ENCODE results near the gene FREM3. TPM values are rescaled to one million over a fixed set of nuclear protein-coding genes. Genes with fewer than 3 reads are reported as not detected.
"Not testable (repeated sequence)": the region's sequence is repeated elsewhere in the genome, so short reads cannot be mapped to it uniquely, and the experiment has no call there.

FREM3 gene
- total and polyA plus RNA-seq, 3 donors from 2014 or later, result 0.06 to 0.42 (median 0.08) TPM

GRCh38 chr4:143531380-143531779 is 169.1 kb downstream of the FREM3 start:
- TF ChIP-seq POLR2A (IDR thresholded peaks at IDR 0.05) (no peak), CTCF (IDR thresholded peaks at IDR 0.05) (peak in 1 of 3 experiments; percentile 21)
- no peaks in the 10 kb centered on the region for H3K27me3 ChIP-seq
- no peak for DNase-seq
- 39 to 50% methylated on average over 1 of the region's 1 CpG for WGBS, 2 donors
- no peak overlapping the region for H3K27ac ChIP-seq
- H3K36me3 ChIP-seq (ENCODE audit: low read depth, missing control alignments), result no peaks in the 10 kb centered on the region
- intact Hi-C loops (cut with DNase I; ENCODE audit: low total_unique reads), result no loop called here
- no peak overlapping the region for H3K4me3 ChIP-seq
- no peaks in the 10 kb centered on the region for H3K4me1 ChIP-seq
- H3K9me3 ChIP-seq, result no peaks in the 10 kb centered on the region

- intact Hi-C loops (cut with DNase I; ENCODE audit: low total_unique reads); H3K36me3 ChIP-seq (ENCODE audit: low read depth, missing control alignments); H3K9me3 ChIP-seq; H3K27me3 ChIP-seq; H3K4me3 ChIP-seq; DNase-seq; H3K4me1 ChIP-seq; H3K27ac ChIP-seq: not testable (repeated sequence)
- WGBS, 2 donors, result 71 to 85% methylated on average over 4 of the region's 4 CpGs
Measured at GRCh38 chr4:143528046-143528445, 172.4 kb downstream of the FREM3 start.

Other genes with a start within 250 kb of the FREM3 start
- gene SMARCA5, start 187.0 kb downstream of the FREM3 start, total RNA-seq, result 100 to 1,000 TPM in 1 of 2 donors, 10 to 100 TPM in 1; 82.8 to 108 TPM
- gene SMARCA5, start 187.0 kb downstream of the FREM3 start, polyA plus RNA-seq (ENCODE audit: insufficient read depth, low read depth, low replicate concordance), result 46.2 TPM
- gene GYPE, start 204.9 kb upstream of the FREM3 start, total RNA-seq, result under 1 TPM in 1 of 2 donors, not detected in 1; 0.62 TPM
- 1.2 TPM for gene GYPE, start 204.9 kb upstream of the FREM3 start, polyA plus RNA-seq (ENCODE audit: insufficient read depth, low read depth, low replicate concordance)

Data from testis (tissue), 3 donors.